HUDEP-2 (cell line): ENCODE measurements around the gene ZBTB5.
A peak's percentile ranks its signal among the peaks of the same experiment; 100 is the strongest.

Experiments used
- DNase-seq, 76 experiments: peaks; one replicate each; lab custom pipeline; 2025; ENCODE audit not compliant: unreplicated experiment in 76 of 76; lab: John Stamatoyannopoulos, UW

The ZBTB5 gene

DNA sequence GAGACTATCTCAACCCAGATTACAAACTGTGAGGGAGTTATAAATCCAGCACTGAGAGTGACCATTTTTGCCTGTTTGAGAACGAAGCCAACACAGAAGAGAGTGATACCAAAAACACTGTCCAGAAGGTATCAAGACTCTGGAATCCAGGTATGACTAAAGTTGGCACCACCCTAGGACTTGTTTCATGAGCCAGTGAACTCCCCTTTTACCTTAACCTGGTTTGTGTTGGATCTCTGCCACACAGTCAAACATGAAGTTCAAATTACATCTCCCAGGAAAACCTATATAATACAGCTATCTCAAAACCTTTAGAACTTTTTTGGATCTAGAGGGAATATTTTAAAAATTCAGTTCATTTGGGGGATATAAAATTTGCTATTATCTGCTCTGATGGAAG lies 11.4 kb downstream of the ZBTB5 start:
- no peak for DNase-seq

DNA sequence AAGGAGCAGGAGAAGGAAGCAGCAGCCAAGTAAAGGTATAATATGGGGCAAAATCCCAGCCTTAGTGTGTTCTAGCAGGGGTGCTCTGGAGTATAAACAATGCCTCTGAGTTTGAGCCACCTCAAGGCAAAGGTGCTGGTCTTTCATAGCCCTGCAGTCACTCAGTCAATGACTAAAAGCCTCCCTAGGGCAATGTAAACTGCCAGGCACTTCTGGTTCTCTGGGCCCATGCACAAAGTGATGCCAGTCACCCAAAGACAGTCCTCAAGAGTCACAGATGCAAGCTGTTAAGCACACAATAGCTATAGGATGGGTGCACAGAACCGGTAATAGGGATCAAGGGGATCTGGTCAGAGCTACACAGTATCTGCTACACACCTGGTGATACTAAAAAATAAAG lies 12.6 kb downstream of the ZBTB5 start:
- DNase-seq, result no peak

DNA sequence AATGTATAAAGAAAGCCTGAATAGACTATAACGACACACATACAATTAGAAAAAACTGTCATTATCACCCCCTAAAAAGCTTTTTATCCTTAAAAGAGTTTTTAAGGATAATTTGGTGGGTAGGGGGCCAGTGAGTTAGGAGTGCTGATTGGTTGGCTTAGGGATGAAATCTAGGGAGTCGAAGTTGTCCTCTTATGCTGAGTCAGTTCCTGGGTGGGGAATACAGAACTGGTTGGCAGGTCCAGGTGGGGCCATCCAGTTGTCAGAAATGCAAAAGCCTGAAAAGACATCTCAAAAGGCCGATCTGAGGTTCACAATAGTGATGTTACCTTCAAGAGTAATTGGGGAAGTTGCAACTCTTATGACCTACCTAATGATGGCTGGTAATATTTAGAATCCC lies 13.6 kb downstream of the ZBTB5 start:
- DNase-seq, result no peak

DNA sequence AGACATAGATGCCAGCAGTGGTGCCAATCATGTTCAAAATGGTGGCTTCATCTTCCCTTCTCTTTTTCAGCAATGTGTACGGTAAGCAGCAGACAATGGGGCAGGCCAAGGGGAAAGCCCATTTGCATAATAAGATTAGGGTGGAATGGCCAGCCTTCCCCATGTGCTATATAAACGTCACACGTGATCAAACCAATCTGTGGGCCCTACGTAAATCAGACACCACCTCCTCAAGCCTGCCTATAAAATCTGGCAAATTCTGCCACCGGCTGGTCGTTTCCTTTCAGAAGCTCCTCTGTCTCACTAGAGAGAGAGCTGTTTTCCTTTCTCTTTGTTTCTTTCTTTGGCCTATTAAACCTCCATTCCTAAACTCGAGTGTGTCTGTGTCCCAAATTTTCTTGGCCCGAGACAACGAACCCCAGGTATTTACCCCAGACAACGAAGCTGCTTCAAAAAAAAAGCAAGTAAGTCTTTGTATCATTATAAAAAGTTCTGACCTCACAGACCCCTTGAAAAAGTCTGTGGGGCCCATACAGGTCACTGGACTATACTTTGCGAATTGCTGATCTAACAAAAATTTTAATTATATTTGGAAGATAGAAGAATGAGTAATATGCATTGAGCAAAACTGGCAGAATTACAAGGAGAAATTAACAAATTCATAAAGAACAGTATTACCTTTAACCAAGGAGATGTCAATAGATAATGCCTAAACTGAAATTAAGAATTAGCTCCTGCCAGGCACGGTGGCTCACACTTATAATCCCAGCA lies 15.2 kb downstream of the ZBTB5 start:
- DNase-seq, result no peak

DNA sequence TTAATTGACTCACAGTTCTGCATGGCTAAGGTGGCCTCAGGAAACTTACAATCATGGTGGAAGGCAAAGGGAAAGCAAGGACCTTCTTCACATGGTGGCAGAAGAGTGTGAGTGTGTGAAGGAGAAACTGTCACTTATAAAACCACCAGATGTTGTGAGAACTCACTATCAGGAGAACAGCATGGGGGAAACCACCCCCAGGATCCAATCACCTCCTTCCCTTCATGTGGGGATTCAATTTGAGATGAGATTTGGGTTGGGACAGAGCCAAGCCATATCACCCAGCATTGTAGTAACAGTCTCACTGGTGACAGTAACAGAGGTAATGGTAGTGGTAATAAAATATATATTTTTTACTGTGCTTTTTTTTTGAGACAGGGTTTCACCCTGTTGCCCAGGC lies 18.1 kb downstream of the ZBTB5 start:
- DNase-seq, result peak in 10 of 76 experiments; percentile 4 to 29 (median 15)

DNA sequence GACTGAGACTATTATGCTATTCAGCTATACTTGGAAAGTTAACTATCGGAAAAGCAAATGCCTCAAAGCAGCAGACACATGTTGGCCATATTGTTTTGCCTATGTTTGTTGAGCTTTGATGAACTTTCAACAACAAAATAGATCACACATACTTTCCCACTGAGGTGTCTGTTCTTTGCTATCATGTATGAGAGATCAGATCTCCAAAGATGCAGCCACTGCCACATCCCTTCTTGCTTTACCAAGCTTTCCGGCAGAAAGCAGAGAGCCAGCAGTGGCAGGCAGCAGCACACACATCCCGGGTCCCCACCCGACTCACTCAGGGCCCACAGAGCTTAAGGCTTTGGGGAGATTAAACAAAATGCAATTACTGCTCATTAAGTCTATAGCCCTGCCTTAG lies 18.8 kb downstream of the ZBTB5 start:
- no peak for DNase-seq

DNA sequence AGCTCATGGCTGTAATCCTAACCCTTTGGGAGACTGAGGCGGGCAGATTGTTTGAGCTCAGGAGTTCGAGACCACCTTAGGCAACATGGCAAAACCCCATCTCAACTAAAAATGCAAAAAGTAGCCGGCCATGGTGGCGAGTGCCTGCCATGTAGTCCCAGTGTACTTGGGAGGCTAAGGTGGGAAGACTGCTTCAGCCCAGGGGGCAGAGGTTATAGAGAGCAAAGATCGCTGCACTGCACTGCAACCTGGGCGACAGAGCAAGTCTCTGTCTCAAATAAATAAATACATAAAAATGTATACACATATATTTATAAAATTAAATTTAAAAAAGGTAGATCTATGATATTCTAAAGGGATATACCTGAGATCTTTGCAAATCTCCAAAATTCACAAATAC lies 19.4 kb downstream of the ZBTB5 start:
- DNase-seq, result no peak

DNA sequence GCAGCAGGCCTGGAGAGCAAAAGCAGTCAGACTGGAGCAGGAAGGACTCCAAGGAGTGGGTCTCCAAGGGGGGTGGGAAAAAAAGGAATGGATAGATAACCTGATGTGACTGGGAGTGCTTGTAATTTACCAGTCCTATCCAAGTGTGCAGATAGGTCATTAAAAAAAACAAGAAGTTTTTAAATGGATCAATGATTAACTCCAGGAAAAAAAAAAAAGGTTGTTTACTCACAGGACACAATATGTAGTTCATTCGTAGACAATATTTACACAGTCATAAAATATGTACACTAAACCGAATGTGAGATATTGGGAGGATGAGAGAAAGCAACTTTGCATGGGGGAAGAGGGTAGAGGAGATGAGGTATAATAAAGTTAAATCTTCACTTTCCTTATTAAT lies 20.4 kb downstream of the ZBTB5 start:
- no peak for DNase-seq

DNA sequence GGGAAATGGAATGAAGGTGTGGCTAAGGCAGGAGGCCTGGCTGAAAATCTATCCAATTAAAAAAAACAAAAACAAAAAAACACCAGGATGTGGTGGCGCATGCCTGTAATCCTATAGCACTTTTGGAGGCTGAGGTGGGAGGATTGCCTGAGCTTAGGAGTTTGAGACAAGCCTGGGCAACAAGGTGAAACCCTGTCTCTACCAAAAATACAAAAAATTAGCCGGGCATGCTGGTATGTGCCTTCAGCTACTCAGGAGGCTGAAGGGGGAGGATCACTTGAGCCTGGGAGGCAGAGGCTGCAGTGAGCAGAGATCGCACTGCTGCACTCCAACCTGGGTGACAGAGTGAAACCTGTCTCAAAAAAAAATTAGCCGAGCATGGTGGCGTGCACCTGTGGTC lies 21.7 kb downstream of the ZBTB5 start:
- DNase-seq, result no peak

DNA sequence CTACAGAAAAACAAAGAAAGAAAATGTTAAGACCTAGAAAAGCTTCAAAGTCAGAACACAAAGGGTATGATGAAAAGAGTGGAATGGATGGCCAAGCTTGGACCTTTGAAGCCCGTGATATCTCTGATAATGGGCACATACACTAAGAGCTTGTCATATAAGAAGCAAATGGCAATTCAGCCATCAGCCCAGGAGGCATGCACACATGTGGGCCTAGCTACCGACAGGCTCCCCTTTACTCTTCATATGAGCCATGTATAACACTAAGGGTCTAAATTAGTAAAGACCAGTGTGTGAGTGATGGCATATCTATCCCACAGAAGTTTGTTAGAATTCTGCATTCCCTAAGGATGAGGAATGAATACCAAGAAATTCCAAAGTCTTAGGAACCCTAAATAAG lies 22.7 kb downstream of the ZBTB5 start:
- no peak for DNase-seq

DNA sequence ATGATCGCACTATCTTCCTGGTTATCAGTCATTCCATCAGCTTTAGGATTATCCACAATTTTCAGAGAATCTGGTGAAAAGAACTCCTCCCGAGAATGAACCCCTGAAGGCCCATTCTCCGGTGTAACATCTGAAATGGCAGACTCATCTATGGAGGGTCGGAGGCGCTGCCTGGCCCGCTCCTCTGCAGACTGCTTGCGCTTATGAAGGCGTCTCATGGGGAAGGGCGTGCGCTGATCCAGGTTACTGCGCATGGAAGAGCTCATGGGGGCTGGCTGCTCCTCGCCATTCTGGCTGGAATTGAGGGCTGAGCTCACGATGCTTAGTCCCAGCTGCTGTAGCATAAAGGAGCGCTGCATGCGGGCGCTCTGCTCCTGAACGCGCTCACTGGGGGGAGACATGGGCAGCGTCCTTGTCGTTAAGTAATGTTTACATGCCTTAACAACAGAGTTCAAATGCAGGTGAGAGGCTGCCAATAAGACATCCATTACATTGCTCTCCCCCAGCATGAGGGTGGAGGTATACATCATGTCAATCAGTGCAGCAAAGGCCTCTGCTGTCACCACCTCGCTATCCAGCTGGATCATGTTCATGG lies 23.4 kb downstream of the ZBTB5 start:
- no peak for DNase-seq

DNA sequence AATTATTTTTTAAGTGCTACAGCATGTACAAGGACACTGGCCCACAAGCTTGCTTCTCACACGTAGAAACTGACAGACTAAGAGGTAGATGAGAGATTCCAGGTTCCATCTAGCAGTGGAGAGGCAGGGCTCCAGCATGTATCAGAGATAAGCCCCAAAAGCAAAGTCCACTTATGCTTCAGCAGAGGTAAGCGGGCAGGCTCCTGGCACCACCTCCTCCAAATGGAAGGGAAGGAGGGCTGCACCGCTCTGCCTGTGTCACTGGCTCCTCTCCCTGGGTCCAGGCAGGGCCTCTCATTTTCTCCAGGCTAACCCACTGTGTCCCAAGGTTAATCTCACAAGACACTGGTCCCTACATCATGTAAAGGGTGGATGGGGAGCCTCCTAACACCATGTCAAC lies 26.9 kb downstream of the ZBTB5 start:
- no peak for DNase-seq

DNA sequence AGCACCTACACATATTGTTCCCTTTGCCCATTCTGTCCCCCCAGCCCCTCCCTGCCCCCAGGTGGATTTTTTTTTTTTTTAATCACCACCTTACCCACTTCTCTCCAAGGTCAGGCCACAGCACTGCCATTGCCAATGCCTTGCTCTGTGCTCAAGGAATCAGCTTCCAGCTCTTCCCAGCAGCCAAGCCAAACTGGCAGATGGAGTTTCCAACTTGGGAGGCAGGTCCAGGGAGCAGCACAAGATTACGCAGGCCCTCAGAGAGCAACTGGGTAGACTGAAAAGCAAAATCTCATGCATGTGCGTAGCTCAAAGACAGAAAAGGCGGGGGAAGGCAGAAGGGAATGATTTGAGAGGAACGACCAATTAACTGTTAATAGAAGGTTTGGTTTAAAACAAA lies 27.6 kb downstream of the ZBTB5 start:
- DNase-seq, result no peak

DNA sequence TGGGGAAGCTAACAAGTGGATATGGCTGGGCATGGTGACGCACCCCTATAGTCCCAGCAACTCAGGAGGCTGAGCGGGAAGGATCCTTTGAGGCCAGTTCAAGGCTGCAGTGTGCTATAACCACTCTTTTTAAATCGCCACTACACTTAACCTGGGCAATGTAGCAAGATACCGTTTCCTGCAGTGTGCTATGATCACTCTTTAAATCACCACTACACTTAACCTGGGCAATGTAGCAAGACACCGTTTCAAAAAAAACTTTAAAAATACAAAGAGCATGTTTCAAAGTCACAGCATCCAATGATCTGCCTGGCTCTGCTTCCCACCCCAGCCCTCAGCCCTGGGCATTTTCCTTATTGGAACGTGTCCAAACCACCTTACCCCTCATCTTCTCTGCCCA lies 28.2 kb downstream of the ZBTB5 start:
- no peak for DNase-seq

DNA sequence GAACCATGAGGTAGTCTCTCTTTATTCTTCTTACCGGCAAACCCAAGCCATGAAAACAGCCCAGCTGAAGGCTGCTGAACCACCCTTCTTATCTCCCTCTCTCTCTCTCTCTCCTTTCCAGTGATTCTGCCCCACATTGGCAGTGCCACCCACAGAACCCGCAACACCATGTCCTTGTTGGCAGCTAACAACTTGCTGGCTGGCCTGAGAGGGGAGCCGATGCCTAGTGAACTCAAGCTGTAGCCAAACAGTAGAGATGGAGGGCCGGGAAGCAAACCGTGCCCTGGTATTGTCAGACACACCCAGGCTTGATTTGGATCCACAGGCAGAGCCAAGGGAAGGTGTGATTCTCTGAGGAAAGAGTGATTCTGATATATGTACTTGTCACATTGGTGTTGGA lies 28.7 kb downstream of the ZBTB5 start:
- DNase-seq, result no peak

DNA sequence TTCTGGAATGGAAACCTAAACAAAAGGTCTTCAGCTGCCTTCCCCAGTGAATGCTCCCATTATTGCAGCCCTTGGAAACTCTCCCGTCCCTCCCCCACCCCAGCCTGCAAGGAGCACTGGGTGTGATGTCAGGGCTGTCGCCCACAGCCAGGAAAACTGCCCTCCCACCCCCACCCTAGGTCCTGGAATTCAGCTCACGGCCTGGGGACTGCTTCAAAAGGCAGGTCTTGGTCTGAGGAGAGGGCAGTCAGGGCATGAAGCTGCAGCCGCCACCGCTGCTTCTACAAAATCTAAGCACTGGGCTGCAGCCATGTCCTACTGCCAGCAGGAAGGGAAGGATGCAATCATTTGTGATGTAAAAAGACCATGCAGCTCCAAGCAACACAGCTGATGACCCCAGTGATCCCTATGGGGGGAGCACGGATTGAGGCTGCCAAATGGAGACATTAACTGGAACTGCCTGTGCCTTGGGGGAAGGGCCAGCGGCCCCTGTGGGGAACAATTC lies 31.3 kb downstream of the ZBTB5 start:
- DNase-seq, result no peak

DNA sequence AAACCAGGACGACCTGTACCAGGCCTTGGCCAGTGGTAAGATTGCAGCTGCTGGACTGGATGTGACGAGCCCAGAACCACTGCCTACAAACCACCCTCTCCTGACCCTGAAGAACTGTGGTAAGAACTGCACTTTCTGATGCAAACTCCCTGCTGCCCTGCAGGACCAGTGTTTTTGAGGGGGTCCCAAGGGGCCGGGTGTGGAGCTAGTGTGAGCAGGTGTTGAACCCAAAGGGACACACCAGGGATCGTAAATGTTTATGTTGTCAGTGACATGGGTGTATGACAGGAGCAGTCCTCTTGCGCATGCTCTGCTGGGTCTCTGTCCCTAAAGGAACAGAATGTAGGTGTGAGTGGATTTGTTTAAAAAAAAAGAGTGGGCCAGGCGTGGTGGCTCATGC lies 33.2 kb downstream of the ZBTB5 start:
- DNase-seq, result no peak

DNA sequence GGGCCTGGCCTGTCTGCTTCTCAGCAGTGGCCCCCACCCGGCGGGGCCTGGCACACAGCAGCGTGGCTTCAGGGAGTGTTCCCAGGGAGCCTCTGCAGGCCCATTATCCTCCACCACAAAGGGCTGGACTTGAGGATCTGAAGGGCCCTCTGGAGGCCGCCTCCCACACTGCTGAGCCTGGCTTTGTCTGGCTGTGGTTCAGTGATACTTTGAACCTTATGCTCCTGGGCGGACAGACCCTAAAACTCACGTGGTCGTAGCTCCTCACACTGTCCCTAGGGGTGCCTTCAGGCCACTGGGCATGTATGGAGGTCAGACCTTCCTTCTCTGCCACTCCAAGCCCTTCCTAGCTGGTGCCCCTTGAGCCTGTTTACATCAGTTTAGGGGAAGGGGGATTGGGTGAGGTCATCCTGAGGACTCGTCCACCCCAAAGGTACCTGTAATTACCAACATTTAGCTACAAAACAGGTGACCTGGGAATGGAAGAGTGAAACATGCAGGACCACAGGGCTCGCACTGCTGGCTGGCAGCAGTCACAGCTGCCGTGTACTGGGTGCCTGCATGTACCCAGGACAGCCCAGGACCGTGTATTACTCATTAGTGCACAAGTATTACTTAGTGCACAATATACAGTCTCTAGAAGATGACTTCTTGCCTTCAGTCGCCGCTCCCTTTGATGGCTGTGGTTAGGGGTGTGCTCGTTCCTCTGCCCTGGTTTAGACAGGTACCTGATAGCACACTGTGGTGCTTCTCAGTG lies 34.2 kb downstream of the ZBTB5 start:
- DNase-seq, result peak in 16 of 76 experiments; percentile 8 to 38 (median 14)

DNA sequence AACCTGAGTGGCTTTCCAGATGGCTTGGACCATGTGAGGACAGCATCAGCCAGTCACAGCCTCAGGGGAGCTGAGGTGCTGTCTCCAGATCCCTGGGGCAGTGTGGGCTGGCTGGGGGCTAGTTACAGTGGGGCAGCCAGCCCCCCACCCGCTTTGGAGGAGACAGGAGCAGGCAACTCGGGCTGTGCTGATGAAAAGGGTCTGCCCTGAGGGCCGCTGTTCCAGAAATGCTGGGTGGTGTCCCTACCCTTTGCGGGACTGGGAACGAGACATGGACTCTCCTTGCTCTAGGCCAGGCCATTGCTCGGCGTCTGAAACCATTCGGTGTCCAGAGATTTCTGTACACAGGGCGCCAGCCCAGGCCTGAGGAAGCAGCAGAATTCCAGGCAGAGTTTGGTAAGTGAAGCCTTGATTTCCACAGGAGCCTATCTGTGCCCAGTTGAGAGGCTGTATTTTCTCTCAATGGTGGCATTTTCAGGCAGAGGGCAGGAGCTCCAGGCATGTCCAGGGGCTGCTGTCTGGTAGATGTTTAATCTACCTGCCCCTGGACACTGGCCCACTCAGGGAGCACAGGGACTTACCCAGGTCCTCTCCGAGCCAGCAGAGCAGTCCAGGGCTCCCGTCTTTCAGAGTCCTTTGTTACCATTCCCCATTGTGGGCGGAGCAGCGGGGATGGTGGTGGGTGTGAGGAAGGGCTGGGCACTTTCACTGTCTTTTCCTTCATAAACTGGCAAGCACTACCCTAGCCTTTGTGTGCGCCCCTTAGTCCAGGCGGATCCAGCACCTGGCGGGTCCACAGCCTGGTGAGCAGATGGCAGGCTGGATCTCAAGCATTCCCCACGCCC lies 35.6 kb downstream of the ZBTB5 start:
- DNase-seq, result no peak

DNA sequence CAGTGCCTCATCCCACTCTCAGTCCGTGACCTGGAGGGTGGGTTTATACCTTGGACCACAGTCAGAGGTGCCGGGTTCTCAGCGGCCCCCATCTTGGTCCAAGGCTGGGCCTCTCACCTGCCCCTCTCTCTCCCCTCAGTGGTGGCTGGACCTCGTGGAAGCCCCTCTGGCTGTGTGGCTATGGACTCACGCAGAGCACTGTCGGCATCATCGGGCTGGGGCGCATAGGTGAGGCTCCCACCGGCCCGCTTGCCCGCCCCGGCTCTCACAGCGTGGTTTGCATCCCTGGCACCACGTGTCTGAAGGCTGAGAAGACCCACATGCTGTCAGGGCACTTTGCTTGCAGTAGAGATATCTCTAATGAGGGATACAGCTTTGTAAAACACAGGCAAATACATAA lies 36.9 kb downstream of the ZBTB5 start:
- DNase-seq, result no peak

DNA sequence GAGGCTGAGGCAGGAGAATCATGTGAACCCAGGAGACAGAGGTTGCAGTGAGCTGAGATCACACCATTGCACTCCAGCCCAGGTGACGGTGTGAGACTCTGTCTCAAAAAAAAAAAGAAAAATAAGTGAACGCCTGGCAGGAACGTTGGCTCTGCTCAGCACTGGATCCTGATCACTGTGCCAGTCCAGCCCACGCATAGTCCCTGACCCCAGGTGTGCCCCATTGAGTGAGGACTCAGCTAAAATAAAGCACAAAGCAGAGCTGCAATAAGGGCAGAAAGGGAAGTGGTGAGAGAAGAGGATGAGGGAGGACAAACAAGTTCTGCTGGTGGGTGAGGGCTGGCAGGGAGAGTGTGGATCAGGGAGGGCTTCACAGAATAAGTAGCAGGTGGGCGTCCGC lies 38.4 kb downstream of the ZBTB5 start:
- no peak for DNase-seq
